Endothelial cell of umbilical vein (primary cell): ENCODE results near the gene RELCH. TPM values are rescaled to one million over a fixed set of nuclear protein-coding genes. Genes with fewer than 3 reads are reported as not detected.

Experiments
- BruUV-seq: library from RNA; stranded (reverse); fragments of 400-500 nt; replicated peaks from 2 replicates; lab custom pipeline; 2021; lab: Mats Ljungman, UMichigan
- CTCF ChIA-PET: fragments of 300-600, 350-600 bp; sonication (Branson Sonifier 250); formaldehyde crosslinking; loops from one replicate; lab custom pipeline; 2021; ENCODE audit warnings: antibody characterized with exemption, inconsistent platforms; lab: Charles Lee
- POLR2A ChIA-PET: fragments of 300-600, 350-600 bp; sonication (Branson Sonifier 250); formaldehyde crosslinking; loops from one replicate; lab custom pipeline; 2021; ENCODE audit warnings: antibody characterized with exemption, inconsistent platforms; lab: Charles Lee
- DNase-seq: peaks from one replicate; pipeline ENCODE4 v3.0.0-alpha.2; 2011; ENCODE audit warnings: low read depth, low spot score
- FAIRE-seq: peaks from 2 replicates; lab custom pipeline; 2011; peaks lifted over from hg19 to GRCh38; lab: Jason Lieb, UNC
- H2AFZ ChIP-seq: 2 replicates; pipeline ENCODE4 v1.6.0; 2012; ENCODE audit warnings: low read depth, low read length, control low read depth, inconsistent platforms
- H3K27ac ChIP-seq: 2 replicates; pipeline ENCODE4 v1.5.1; 2011; ENCODE audit warnings: low read depth, mild to moderate bottlenecking, control low read depth, low read length, moderate library complexity; ENCODE audit not compliant: insufficient read depth
- H3K27me3 ChIP-seq, 2 experiments: 2 replicates each; pipeline versions ENCODE4 v1.6.0 to v1.6.1; 2011; ENCODE audit warnings: low read length in 2 of 2, mixed read lengths in 1 of 2; ENCODE audit not compliant: control insufficient read depth in 2 of 2, insufficient read depth in 2 of 2
- H3K36me3 ChIP-seq, 2 experiments: 2 replicates in 1 of 2; 3 replicates in 1 of 2; pipeline ENCODE4 v1.5.1; 2011; ENCODE audit warnings: low read length in 2 of 2, mild to moderate bottlenecking in 1 of 2, moderate library complexity in 1 of 2; ENCODE audit not compliant: control insufficient read depth in 2 of 2, insufficient read depth in 2 of 2; ENCODE audit errors: extremely low read depth in 1 of 2
- H3K4me1 ChIP-seq: 3 replicates; pipeline ENCODE4 v1.5.1; 2011; ENCODE audit warnings: mild to moderate bottlenecking, low read length; ENCODE audit not compliant: control insufficient read depth, insufficient read depth; ENCODE audit errors: extremely low read depth
- H3K4me2 ChIP-seq: 2 replicates; pipeline ENCODE4 v1.6.1; 2011; ENCODE audit warnings: low read length, control low read depth, mixed read lengths; ENCODE audit not compliant: insufficient read depth
- H3K4me3 ChIP-seq, 3 experiments: fragments of 200-600 bp in 1 of 3; sonication (generic), shearing (Covaris generic) in 1 of 3; replicated peaks in 1 of 3; 2 replicates each; pipeline ENCODE4 v1.5.1; 2011 to 2016; ENCODE audit warnings: control low read depth in 3 of 3, low read length in 3 of 3, mild to moderate bottlenecking in 2 of 3, inconsistent platforms in 1 of 3, low read depth in 1 of 3, moderate library complexity in 1 of 3; ENCODE audit not compliant: insufficient read depth in 1 of 3
- H3K79me2 ChIP-seq: 2 replicates; pipeline ENCODE4 v1.6.0; 2012; ENCODE audit warnings: low read length, inconsistent platforms; ENCODE audit not compliant: control insufficient read depth, insufficient read depth
- H3K9ac ChIP-seq: replicated peaks from 2 replicates; pipeline ENCODE3; 2011; ENCODE audit warnings: low read length, control low read depth; ENCODE audit not compliant: insufficient read depth; ENCODE audit errors: extremely low read depth
- H3K9me1 ChIP-seq: replicated peaks from 3 replicates; pipeline ENCODE4 v1.6.0; 2011; ENCODE audit warnings: mild to moderate bottlenecking, low read length; ENCODE audit not compliant: control insufficient read depth, insufficient read depth; ENCODE audit errors: extremely low read depth
- H3K9me3 ChIP-seq: replicated peaks from 2 replicates; pipeline ENCODE4 v1.5.1; 2012; ENCODE audit warnings: low read length, inconsistent platforms; ENCODE audit not compliant: control insufficient read depth, insufficient read depth
- H4K20me1 ChIP-seq: replicated peaks from 2 replicates; pipeline ENCODE3; 2011; ENCODE audit warnings: mild to moderate bottlenecking, low read length; ENCODE audit not compliant: control insufficient read depth, insufficient read depth; ENCODE audit errors: extremely low read depth
- EZH2 ChIP-seq: IDR thresholded peaks from 2 replicates; pipeline ENCODE4 v1.6.1; 2012; ENCODE audit warnings: borderline replicate concordance, low read depth, mild to moderate bottlenecking, moderate library complexity, low read length, inconsistent platforms; ENCODE audit not compliant: severe bottlenecking
- GATA2 ChIP-seq: IDR thresholded peaks from 2 replicates; pipeline ENCODE4 v1.7.0; 2011; ENCODE audit warnings: low read depth, mild to moderate bottlenecking, moderate library complexity, mixed read lengths, low read length; ENCODE audit not compliant: insufficient read length, insufficient read depth
- JUN ChIP-seq: IDR thresholded peaks from 2 replicates; pipeline ENCODE4 v1.6.1; 2011; ENCODE audit warnings: borderline replicate concordance, low read depth; ENCODE audit not compliant: insufficient read length, insufficient read depth
- MYC ChIP-seq: IDR thresholded peaks from one replicate; pipeline ENCODE4 v1.6.1; 2011; ENCODE audit warnings: mild to moderate bottlenecking, low read depth, low read length
- POLR2A ChIP-seq: IDR thresholded peaks from 2 replicates; pipeline ENCODE4 v1.6.1; 2012; ENCODE audit warnings: low read depth, mild to moderate bottlenecking, control low read depth, low read length
- POLR2AphosphoS5 ChIP-seq: IDR thresholded peaks from 2 replicates; pipeline ENCODE4 v1.6.1; 2012; ENCODE audit warnings: low read depth, mild to moderate bottlenecking, control low read depth, low read length, moderate library complexity; ENCODE audit not compliant: insufficient read depth
- dilution Hi-C: fragments of 300-500 bp; cut with MboI; formaldehyde crosslinking; loops from one replicate; pipeline ENCODE4 v1.15.0; 2019; ENCODE audit warnings: low sequenced_read_pairs; ENCODE audit not compliant: extremely low pct_ligation_motif_present
- intact Hi-C: fragments of 100-400 bp; cut with micrococcal nuclease; formaldehyde crosslinking; loops from one replicate; pipeline ENCODE4 v1.10.0; 2022
- polyA plus RNA-seq, 4 experiments: library from polyadenylated mRNA; depleted of rRNA in 3 of 4; stranded (reverse) in 3 of 4; unstranded in 1 of 4; fragments of >200 nt; gene quantifications; 2 replicates each; pipeline versions ENCODE4 v1.2.1 to v1.2.3, GENCODE V29; 2011 to 2012; ENCODE audit warnings: missing spikeins in 1 of 4
- total RNA-seq: library from RNA; stranded (reverse); gene quantifications from 2 replicates; pipeline ENCODE4 v1.2.3, GENCODE V29; 2021

Gene RELCH
- total and polyA plus RNA-seq, 2 donors (not counting 3 experiments of a cell fraction or from before 2014, with no cell fraction given): 6.6 to 25.2 TPM

GRCh38 chr18:62353170-62353569 lies 166.1 kb downstream of the RELCH start:
- no peak for TF ChIP-seq MYC
- TF ChIP-seq POLR2AphosphoS5: no peak
- FAIRE-seq: no peak

GRCh38 chr18:62354151-62354550 lies 167.1 kb downstream of the RELCH start:
- Histone ChIP-seq H3K9ac (no peak overlapping the region), H2AFZ (no peak overlapping the region), H3K4me3 (no peak overlapping the region), H3K4me1 (no peaks in the 10 kb centered on the region), H3K79me2 (no peaks in the 10 kb centered on the region), H3K27ac (no peak overlapping the region), H3K9me1 (no peaks in the 10 kb centered on the region), H3K4me2 (no peak overlapping the region), H4K20me1 (no peaks in the 10 kb centered on the region), H3K36me3 (peaks cover 0 to 17% of the 10 kb centered on the region in 2 experiments), H3K27me3 (no peaks in the 10 kb centered on the region), H3K9me3 (no peaks in the 10 kb centered on the region)
- ChIA-PET CTCF (no interaction called here), POLR2A (no interaction called here)
- FAIRE-seq: no peak
- no peak for DNase-seq
- dilution Hi-C loops: no loop called here
- BruUV-seq: no TSS peak
- intact Hi-C loops: no loop called here
- TF ChIP-seq MYC (no peak), JUN (no peak), POLR2A (no peak), EZH2 (no peak), GATA2 (no peak)

More at GRCh38 chr18:62353170-62353569, 166.1 kb downstream of the RELCH start:
- POLR2A ChIA-PET: no interaction called here
- intact Hi-C loops: no loop called here
- H3K36me3 ChIP-seq: peaks cover 0 to 16% of the 10 kb centered on the region in 2 experiments
- H3K27ac ChIP-seq: no peak overlapping the region
- no peaks in the 10 kb centered on the region for H3K4me1 ChIP-seq
- no peak overlapping the region for H3K4me2 ChIP-seq
- no TSS peak for BruUV-seq
- no peaks in the 10 kb centered on the region for H3K9me3 ChIP-seq
- no peaks in the 10 kb centered on the region for H3K79me2 ChIP-seq
- no peaks in the 10 kb centered on the region for H3K9me1 ChIP-seq
- CTCF ChIA-PET: no interaction called here
- no peaks in the 10 kb centered on the region for H3K27me3 ChIP-seq
- dilution Hi-C loops: no loop called here
- no peak overlapping the region for H3K9ac ChIP-seq
- no peak overlapping the region for H3K4me3 ChIP-seq
- no peaks in the 10 kb centered on the region for H4K20me1 ChIP-seq
- H2AFZ ChIP-seq: no peak overlapping the region
- DNase-seq: no peak
